Endometrial microvascular endothelial cells (primary cell): ENCODE results near the gene MC1R. TPM values are rescaled to one million over a fixed set of nuclear protein-coding genes. Genes with fewer than 3 reads are reported as not detected.

ENCODE experiments used
- in situ Hi-C: cut with HindIII; loops from 2 replicates; pipeline ENCODE4 v1.10.0; 2017; ENCODE audit warnings: low sequenced_read_pairs, low pct_unique_long_range_greater_than_20kb; ENCODE audit errors: inconsistent ontology term
- total RNA-seq: library from RNA; depleted of rRNA; stranded (reverse); fragments of >200 nt; gene quantifications from one replicate; pipeline ENCODE4 v1.2.3, GENCODE V29; 2015; ENCODE audit errors: inconsistent ontology term

The MC1R gene
- total RNA-seq, 1 donor from 2014 or later: 2.0 TPM

GRCh38 chr16:89893642-89894548, 24.8 kb upstream of the MC1R start:
- in situ Hi-C loops: no loop called here

DNA sequence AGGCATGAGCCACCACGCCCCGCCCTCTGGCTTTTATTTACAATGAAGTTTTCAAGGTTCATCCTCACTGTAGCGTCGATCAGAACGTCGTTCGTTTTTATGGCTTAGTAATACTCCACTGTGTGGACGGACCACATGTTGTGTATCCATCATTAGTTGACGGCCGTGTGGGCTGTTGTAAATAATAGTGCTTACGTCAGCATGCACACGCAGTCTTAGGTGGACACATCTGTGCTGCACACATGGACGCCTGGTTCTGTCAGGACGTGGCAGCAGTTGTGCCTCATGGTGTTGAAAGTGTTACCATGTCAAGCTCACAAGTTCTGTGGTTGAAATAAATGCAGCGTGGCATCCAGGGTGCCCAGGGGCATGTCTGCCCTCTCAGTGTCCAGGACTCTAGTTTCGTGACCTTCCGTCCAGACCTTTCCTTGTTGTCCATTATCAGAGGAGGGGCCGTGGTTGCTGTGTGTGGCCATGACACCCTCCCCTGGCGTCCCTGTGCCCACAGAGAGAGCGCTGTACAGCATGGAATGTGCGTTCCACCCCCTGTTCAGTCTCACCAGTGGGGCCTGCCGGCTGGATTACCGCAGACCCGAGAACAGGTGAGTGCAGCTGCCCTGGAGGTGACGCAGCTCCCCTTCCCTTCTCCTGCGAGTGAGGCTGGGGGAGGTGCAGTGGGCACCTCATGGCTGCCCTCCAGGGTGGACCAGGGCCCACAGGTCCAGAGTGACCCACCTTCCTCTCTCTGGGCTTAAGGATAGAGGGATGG, 23.0 kb upstream of the MC1R start:
- in situ Hi-C loops: no loop called here

DNA sequence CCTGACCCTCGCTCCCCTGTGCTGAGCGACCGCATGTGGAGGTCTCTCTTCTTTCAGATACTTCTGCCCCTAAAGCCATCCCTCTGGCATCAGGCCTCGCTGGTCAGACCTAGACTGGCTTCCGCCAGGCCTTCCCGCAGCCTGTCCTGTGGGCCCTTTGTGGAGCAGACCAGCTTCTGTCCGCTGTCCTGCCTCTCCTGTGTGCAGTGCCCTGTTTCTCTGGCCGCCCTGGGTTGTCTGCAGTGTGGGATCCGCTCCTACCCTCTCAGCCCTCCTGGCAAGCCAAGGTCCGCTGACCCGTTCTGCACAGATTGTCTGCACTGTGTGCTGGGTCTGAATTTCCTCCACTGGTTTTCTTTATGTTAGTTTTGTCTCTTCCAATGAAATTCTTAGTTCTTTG, 21.5 kb upstream of the MC1R start:
- in situ Hi-C loops: no loop called here

DNA sequence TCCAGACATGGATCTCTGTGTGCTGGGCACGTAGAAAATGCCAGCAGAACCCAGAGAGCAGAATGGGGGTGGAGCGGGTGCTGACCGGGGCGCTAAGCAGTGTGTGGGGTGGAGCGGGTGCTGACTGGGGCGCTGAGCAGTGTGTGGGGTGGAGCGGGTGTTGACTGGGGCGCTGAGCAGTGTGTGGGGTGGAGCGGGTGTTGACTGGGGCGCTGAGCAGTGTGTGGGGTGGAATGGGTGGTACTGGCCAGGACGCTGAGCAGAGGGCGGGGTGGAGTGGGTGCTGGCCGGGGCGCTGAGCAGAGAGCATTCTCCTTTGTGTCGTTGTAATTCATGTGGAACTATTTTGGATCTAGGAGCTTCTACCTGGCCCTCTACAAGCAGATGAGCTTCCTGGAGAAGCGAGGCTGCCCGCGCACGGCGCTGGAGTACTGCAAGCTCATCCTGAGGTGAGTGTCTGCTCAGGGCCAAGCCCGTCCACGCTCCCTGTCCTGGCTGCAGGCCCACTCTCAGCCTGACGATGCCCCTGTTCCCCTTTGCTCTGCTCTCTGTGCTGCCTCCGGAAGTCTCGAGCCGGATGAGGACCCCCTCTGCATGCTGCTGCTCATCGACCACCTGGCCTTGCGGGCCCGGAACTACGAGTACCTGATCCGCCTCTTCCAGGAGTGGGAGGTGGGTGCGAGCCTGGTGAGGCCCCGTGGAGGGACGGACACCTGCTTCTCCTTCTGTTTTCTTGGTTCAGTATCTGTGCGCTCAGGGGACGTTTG, 20.3 kb upstream of the MC1R start:
- in situ Hi-C loops: no loop called here

DNA sequence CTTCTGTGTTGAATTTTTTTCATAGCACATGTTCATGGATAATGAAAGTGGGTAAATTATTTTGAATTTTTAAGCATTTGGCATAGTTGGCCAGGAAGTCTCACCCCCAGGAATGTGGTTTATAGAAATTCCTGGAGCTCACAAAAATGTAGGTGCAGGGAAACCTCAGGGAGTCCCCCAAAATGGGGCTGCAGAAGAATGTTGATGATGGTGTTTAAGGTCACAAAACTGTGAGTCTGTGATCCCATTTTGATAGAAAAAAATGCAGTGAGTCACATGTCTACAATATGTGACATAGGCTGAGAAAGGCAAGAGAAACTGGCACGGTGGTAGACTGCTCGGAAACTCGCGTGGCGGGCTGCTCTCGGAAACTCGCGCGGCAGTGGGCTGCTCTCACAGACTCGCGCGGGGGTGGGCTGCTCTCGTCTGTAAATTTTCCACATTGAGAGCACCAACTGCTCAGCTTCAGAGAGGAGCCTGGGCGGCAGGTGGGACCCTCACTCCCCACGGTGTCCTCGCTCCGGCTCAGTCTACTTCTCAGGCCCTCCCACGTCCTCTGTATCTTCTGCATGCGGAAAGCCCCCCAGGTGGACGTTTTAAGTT, 18.7 kb upstream of the MC1R start:
- in situ Hi-C loops: no loop called here

- in situ Hi-C loops: no loop called here
Measured at GRCh38 chr16:89900885-89901284, 17.8 kb upstream of the MC1R start.

- in situ Hi-C loops: no loop called here
Measured at GRCh38 chr16:89902980-89903379, 15.7 kb upstream of the MC1R start.

DNA sequence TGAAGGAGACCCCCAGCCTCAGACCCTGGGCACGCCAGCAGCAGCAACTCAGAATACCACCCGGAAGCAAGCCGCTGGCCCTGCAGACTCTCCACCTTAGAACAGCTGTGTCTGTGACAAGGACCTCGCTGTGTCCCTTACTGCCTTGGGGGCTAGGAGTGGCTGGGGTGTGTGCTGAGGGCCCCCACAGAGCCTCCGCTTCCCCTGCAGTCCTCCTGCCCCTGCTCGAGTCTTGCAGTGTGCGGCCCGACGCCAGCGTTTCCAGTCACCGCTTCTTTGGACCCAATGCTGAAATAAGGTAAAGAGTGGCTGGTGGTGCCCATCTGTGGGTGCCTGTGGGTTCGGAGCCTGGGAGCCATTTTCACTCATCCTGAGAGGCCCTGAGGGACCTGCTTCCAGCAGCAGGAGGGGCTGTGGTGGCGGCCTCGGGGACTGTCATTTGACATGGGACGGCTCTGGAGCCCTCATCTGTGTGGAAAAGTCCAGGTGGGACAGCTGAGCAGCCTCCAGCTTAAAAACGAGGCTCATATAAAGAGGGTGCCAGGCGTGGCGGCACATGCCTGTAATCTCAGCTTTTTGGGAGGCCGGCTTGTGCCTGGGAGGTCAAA, 14.7 kb upstream of the MC1R start:
- in situ Hi-C loops: no loop called here

DNA sequence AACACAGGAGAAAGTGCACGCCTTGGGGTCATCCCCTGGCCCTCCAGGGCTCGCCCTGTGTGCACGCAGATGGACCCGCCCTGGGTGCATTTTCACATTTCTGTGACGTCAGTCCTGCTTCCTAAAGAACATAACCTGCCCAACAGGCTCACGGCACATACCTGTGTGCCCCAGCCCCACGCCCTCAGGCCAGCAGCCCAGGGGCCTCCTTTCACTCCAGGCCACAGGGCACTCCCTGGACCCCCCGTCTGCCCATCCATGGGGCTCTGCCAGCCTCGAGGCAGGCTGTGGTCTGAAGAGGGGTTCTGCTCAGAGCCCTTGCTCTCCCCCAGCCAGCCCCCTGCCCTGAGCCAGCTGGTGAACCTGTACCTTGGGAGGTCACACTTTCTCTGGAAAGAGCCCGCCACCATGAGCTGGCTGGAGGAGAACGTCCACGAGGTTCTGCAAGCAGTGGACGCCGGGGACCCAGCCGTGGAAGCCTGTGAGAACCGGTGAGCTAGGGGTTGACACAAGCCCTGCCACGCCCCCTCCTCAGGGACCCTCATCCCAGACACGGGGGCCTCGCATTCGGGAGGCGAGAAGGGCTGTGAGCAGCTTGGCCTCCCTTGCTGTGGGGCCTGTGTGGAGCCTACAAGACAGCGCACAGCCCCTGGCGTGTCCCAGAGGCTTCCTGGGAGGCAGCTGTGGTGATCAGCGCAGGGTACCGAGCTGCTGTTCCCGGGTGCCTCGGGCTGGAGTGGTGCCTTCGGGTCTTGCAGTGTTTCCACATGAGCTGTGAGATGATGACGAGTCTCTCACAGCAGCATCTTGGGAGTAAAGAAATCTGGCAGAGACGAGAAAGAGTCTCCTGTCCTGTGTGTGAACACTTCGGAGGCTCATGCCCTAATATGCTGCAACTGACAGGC, 13.8 kb upstream of the MC1R start:
- in situ Hi-C loops: no loop called here

- in situ Hi-C loops: no loop called here
Measured at GRCh38 chr16:89905511-89906139, 13.0 kb upstream of the MC1R start.

DNA sequence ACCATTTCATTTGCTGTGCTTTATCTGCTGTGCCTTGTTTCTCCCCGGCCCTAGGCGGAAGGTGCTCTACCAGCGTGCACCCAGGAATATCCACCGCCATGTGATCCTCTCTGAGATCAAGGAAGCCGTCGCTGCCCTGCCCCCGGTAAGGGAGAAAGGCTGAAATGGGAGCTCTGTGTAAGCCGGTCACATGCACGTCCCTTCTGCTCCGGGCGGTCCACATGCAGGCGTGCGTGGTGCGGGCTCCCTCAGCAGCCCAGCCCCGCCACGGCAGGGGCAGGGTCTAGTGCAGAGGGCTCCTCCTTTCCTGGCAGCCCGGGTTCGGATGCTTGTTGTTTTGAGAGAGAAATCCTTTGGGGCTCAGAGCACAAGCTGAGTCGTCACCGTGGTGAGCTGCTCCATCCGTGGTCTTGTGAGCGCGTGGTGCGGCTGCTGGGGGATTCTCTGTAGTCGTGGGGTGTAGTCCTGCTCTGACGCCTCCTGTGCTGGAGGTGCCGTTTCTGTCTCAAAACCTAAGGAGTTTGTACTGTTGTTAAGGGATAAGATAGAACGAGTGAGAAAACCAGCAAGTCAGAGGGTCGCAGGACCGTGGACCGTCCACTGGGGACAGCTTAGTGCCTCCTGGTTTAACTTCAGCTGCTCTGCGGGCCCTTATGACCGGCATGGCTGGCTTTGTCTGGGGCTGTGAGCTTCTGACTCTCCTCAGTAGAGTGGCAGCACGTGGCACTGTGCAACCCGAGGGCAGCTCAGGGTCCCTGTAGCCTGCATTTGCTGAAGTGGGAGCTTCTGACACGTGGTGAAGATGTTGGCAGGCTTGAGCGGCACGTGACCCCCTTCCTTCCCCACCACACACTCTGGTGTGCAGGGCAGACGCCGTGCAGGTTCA, 12.3 kb upstream of the MC1R start:
- in situ Hi-C loops: no loop called here

- in situ Hi-C loops: no loop called here
Measured at GRCh38 chr16:89907055-89907814, 11.4 kb upstream of the MC1R start.

- in situ Hi-C loops: no loop called here
Measured at GRCh38 chr16:89908236-89908635, 10.4 kb upstream of the MC1R start.

DNA sequence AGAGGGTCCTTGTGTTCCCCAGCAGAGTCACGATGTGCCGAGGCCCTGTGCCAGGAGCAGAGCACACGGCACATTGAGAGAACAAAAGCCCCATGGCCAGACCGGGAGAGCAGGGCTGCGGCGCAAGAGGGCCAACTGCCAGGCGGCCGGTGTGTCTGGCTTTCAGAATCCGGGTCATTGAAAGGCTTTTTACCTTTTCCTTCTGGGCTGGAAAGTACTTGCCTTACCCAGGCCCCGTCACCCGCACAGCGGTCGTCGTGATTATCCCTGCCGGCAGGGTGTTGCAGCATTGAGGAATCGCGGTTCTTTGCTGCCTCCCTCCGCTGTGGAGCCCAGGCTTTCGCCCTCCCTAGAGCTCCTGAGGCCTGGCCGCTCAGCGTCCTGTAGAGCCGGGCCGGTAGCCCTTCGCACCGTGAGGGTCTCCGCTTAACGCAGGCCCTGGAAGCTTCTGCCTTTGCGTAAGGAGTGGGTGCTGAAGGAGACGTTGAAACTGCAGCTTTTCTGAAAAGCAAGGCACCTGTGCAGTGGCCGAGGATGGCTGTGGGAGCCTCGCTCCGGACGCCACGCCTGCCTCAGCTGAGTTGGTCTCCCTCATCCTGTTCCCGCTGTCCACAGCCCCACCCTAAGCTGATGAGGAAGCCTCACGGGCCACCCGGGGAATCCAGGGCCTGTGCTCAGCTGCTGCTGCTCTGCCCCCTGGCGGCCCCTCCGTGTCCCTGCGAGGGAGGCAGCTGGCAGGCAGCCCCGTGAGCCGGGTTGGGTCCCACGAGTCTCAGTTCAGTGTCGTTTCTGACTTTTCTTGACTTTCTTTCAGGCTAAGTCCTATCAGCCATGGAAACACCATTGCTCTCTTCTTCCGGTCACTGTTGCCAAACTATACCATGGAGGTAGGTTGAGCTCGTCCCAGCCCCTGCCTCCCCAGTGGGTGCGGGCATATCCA, 8.6 kb upstream of the MC1R start:
- in situ Hi-C loops: no loop called here
